Heart left ventricle (tissue), 13 donors: Measurements from ENCODE around the gene RIPOR1.

Source experiments
- CTCF ChIP-seq, 12 donors: fragments of 200-600 bp; sonication (generic) in 4 of 12; IDR thresholded peaks; one replicate each; pipeline versions ENCODE4 v1.5.0 to v1.8.0; 2018 to 2022; ENCODE audit warnings: antibody characterized with exemption in 12 of 12, mild to moderate bottlenecking in 5 of 12
- POLR2A ChIP-seq, 2 donors: fragments of 450-650 bp; IDR thresholded peaks; one replicate each; pipeline ENCODE4 v1.6.1; 2017; ENCODE audit warnings: antibody characterized with exemption in 2 of 2, mild to moderate bottlenecking in 2 of 2, moderate library complexity in 2 of 2
- donor health status: ischemic (EF 13 %, LVEDD 7.1; RV severe dilation, severe dysfunction).
- donor health status: DM: no; HTN: yes; CAD: no.
- donor health status: DM: no; HTN: no; CAD: no.
- donor health status: ischemic (EF 25% LVEDD 6.9; RV normal size, moderate dysfunction).
- donor health status: ischemic (EF 25% LVEDD 5.7; RV mildly dilated, moderate dysfunction).
- donor health status: ischemic (EF 35%, LVEDD 5.7; RV mildly dilated, moderate dysfunction).
- donor health status: nonischemic (EF 11% LVEDD 7.7; RV severe dilation, severe dysfunction).
- donor health status: DM: yes; HTN: yes; CAD: no.
- donor health status: PGD.
- donor health status: ischemic (EF 29% LVEDD 5.4; RV normal size, mild dysfunction).
- donor health status: nonischemic (EF 23%, LVEDD 6.1; RV moderate dilation, normal function).

GRCh38 chr16:67579686-67580085 is 51.1 kb downstream of the RIPOR1 start:
- no peak for TF ChIP-seq POLR2A (IDR thresholded peaks at IDR 0.05)
- no peak for TF ChIP-seq CTCF (IDR thresholded peaks at IDR 0.05)
